Brain microvascular endothelial cell (primary cell): ENCODE results near the gene MRPL51.
A peak's percentile ranks its signal among the peaks of the same experiment; 100 is the strongest.
"Not testable (repeated sequence)": the region's sequence is repeated elsewhere in the genome, so short reads cannot be mapped to it uniquely, and the experiment has no call there.

Experiments
- DNase-seq: peaks from one replicate; pipeline ENCODE4 v3.0.0-alpha.2; 2020
- H3K27ac ChIP-seq: fragments of 250-450 bp; sonication (Bioruptor Pico); 2 replicates; pipeline ENCODE4 v1.5.1; 2020; ENCODE audit warnings: mild to moderate bottlenecking, moderate library complexity
- H3K27me3 ChIP-seq: fragments of 250-450 bp; sonication (Bioruptor Pico); replicated peaks from 2 replicates; pipeline ENCODE4 v1.5.1; 2020; ENCODE audit warnings: mild to moderate bottlenecking
- H3K36me3 ChIP-seq: fragments of 250-450 bp; sonication (Bioruptor Pico); replicated peaks from 2 replicates; pipeline ENCODE4 v1.5.1; 2020; ENCODE audit warnings: mild to moderate bottlenecking
- H3K4me3 ChIP-seq: 2 replicates; pipeline ENCODE4 v1.5.1; 2011; ENCODE audit warnings: low read depth, mild to moderate bottlenecking, control low read depth, low read length, moderate library complexity
- CTCF ChIP-seq: IDR thresholded peaks from 2 replicates; pipeline ENCODE4 v1.5.1; 2011; ENCODE audit warnings: low read depth, mild to moderate bottlenecking, moderate library complexity, low read length, control low read depth, inconsistent platforms; ENCODE audit errors: missing control alignments
- in situ Hi-C: cut with HindIII; loops from 2 replicates; pipeline ENCODE4 v1.10.0; 2017; ENCODE audit warnings: low sequenced_read_pairs, low pct_ligation_motif_present

MRPL51 gene

GRCh38 chr12:6469092-6469491, 24.0 kb downstream of the MRPL51 start:
- Histone ChIP-seq H3K27me3 (no peaks in the 10 kb centered on the region), H3K27ac (no peak overlapping the region), H3K4me3 (no peak overlapping the region), H3K36me3 (peaks cover 16% of the 10 kb centered on the region)
- DNase-seq = no peak
- in situ Hi-C loops = no loop called here
- TF ChIP-seq CTCF = no peak

- no peak overlapping the region for H3K4me3 ChIP-seq
- no peak for TF ChIP-seq CTCF
- no peak overlapping the region for H3K27ac ChIP-seq
- no peak for DNase-seq
- H3K36me3 ChIP-seq = peaks cover 19% of the 10 kb centered on the region
- no peaks in the 10 kb centered on the region for H3K27me3 ChIP-seq
- in situ Hi-C loops = no loop called here
Measured at GRCh38 chr12:6468283-6468575, 24.8 kb downstream of the MRPL51 start.

- H3K27me3 ChIP-seq, H3K27ac ChIP-seq, H3K4me3 ChIP-seq, DNase-seq, in situ Hi-C loops: not testable (repeated sequence)
- H3K36me3 ChIP-seq = peaks cover 19% of the 10 kb centered on the region
Measured at GRCh38 chr12:6467571-6468282, 25.3 kb downstream of the MRPL51 start.

- H3K4me3 ChIP-seq, DNase-seq, H3K27me3 ChIP-seq, in situ Hi-C loops, H3K27ac ChIP-seq: not testable (repeated sequence)
- peaks cover 20% of the 10 kb centered on the region for H3K36me3 ChIP-seq
Measured at GRCh38 chr12:6466751-6467150, 26.3 kb downstream of the MRPL51 start.

GRCh38 chr12:6466184-6466573, 26.9 kb downstream of the MRPL51 start:
- H3K27me3 ChIP-seq = no peaks in the 10 kb centered on the region
- TF ChIP-seq CTCF = no peak
- in situ Hi-C loops = no loop called here
- H3K4me3 ChIP-seq = no peak overlapping the region
- H3K27ac ChIP-seq = no peak overlapping the region
- H3K36me3 ChIP-seq = peaks cover 23% of the 10 kb centered on the region
- no peak for DNase-seq

GRCh38 chr12:6465467-6466183, 27.4 kb downstream of the MRPL51 start:
- Histone ChIP-seq H3K4me3 (no peak overlapping the region), H3K27me3 (no peaks in the 10 kb centered on the region), H3K36me3 (peaks cover 23% of the 10 kb centered on the region), H3K27ac (no peak overlapping the region)
- TF ChIP-seq CTCF = peak; percentile 89
- in situ Hi-C loops = no loop called here
- DNase-seq = peak; percentile 64

GRCh38 chr12:6464531-6464930, 28.5 kb downstream of the MRPL51 start:
- Histone ChIP-seq H3K4me3 (no peak overlapping the region), H3K27ac (no peak overlapping the region), H3K36me3 (peaks cover 31% of the 10 kb centered on the region), H3K27me3 (no peaks in the 10 kb centered on the region)
- in situ Hi-C loops = no loop called here
- no peak for DNase-seq
- no peak for TF ChIP-seq CTCF
